ENCODE results near the gene PTCSC3. TPM values are rescaled to one million over a fixed set of nuclear protein-coding genes. Genes with fewer than 3 reads are reported as not detected.

Gene PTCSC3
- total and polyA plus RNA-seq, 10 of the 15 experiments (the other 5 are each of a cell fraction or from before 2014, with no cell fraction given), result not detected

- no peaks in the 10 kb centered on the region for H3K27me3 ChIP-seq (replicated peaks in 1 of 2; ENCODE audit: control insufficient read depth in 2 of 2, insufficient read depth in 2 of 2, low read length in 1 of 2)
- no peak for FAIRE-seq
- no peak overlapping the region for H3K27ac ChIP-seq (ENCODE audit: control insufficient read depth, insufficient read depth)
- no TSS peak for BruUV-seq (replicated peaks)
- WGBS (ENCODE audit: insufficient coverage, insufficient replicate concordance, low lambda C conversion rate, missing lambda C conversion rate), result 5% methylated on average over 1 of the region's 1 CpG
- ChIA-PET CTCF (no interaction called here), POLR2A (no interaction called here), SMC1A (ENCODE audit: uncharacterized antibody, unreplicated experiment) (no interaction called here), RAD21 (ENCODE audit: unreplicated experiment) (no interaction called here)
- no peak overlapping the region for H2AFZ ChIP-seq (ENCODE audit: control insufficient read depth, low read depth, low read length)
- H3K9ac ChIP-seq (ENCODE audit: control insufficient read depth, insufficient read depth, low read length), result no peak overlapping the region
- no peak overlapping the region for H3K4me3 ChIP-seq
- no peaks in the 10 kb centered on the region for H3K36me3 ChIP-seq (ENCODE audit: control insufficient read depth in 2 of 2, insufficient read depth in 2 of 2, low read length in 1 of 2)
- H3K4me1 ChIP-seq (ENCODE audit: control insufficient read depth, insufficient read depth, low read length), result no peaks in the 10 kb centered on the region
- no peak overlapping the region for H3K4me2 ChIP-seq (ENCODE audit: control insufficient read depth, insufficient read depth)
- no peaks in the 10 kb centered on the region for H3K79me2 ChIP-seq (ENCODE audit: control insufficient read depth, insufficient read depth, low read length)
- no peaks in the 10 kb centered on the region for H4K20me1 ChIP-seq (ENCODE audit: control insufficient read depth, insufficient read depth)
- DNase-seq (ENCODE audit: low read depth, low spot score), result no peak
- ATAC-seq, result no peak
- intact Hi-C loops (cut with micrococcal nuclease; ENCODE audit: unreplicated experiment), result no loop called here
- in situ Hi-C loops (cut with MboI), result no loop called here
- H3K9me3 ChIP-seq (replicated peaks; ENCODE audit: control insufficient read depth, insufficient read depth, low read length), result no peaks in the 10 kb centered on the region
- TF ChIP-seq ZNF622 (IDR thresholded peaks at IDR 0.05) (no peak), PML (IDR thresholded peaks at IDR 0.05; ENCODE audit: low read length) (no peak), NFXL1 (IDR thresholded peaks at IDR 0.05; ENCODE audit: borderline replicate concordance) (no peak), CHD4 (IDR thresholded peaks at IDR 0.05) (no peak), KLF5 (IDR thresholded peaks at IDR 0.05; ENCODE audit: partially characterized antibody) (no peak), ZBTB4 (CRISPR knock-in tag; IDR thresholded peaks at IDR 0.05) (no peak), ATF2 (IDR thresholded peaks at IDR 0.05; ENCODE audit: low read length) (no peak), POLR2AphosphoS5 (IDR thresholded peaks at IDR 0.05; ENCODE audit: low read length) (no peak), NFYA (IDR thresholded peaks at IDR 0.05; ENCODE audit: borderline replicate concordance, low read depth, low read length) (no peak), BCL3 (IDR thresholded peaks at IDR 0.05; ENCODE audit: borderline replicate concordance, insufficient read depth, low read depth, low read length, poor library complexity, severe bottlenecking) (no peak), EGR1 (IDR thresholded peaks at IDR 0.05; ENCODE audit: borderline replicate concordance in 1 of 2, low read depth in 2 of 2, low read length in 2 of 2) (no peak)
Observed at GRCh38 chr14:36173161-36173560, 3.4 kb downstream of the PTCSC3 start.
